IMR-90 (cell line): ENCODE measurements around the gene ARL2. TPM values are rescaled to one million over a fixed set of nuclear protein-coding genes. Genes with fewer than 3 reads are reported as not detected.

Experiments
- ATAC-seq: fragments of 200-7000 bp; cut with Tn5 transposase; 2 replicates; pipeline ENCODE4 v1.9.1; 2020; ENCODE audit warnings: low read depth, mild to moderate bottlenecking, moderate library complexity
- BruUV-seq: library from RNA; stranded (reverse); fragments of 400-500 nt; replicated peaks from 2 replicates; lab custom pipeline; 2021; lab: Mats Ljungman, UMichigan
- CTCF ChIA-PET: fragments of 300-600 bp; formaldehyde crosslinking; extraction: SDS; loops from one replicate; lab custom pipeline; 2021; ENCODE audit warnings: antibody characterized with exemption; lab: Yijun Ruan, JAX
- POLR2A ChIA-PET: fragments of 300-600 bp; sonication (Branson Sonifier 250); formaldehyde crosslinking; loops from one replicate; lab custom pipeline; 2022; ENCODE audit warnings: antibody characterized with exemption; ENCODE audit not compliant: unreplicated experiment; lab: Charles Lee
- DNase-seq: peaks from one replicate; pipeline ENCODE4 v3.0.0; 2013
- H2AFZ ChIP-seq: replicated peaks from 2 replicates; pipeline ENCODE3; 2013; ENCODE audit warnings: low read length, mild to moderate bottlenecking; ENCODE audit not compliant: poor library complexity
- H2AK5ac ChIP-seq: 2 replicates; pipeline ENCODE4 v1.6.1; 2013; ENCODE audit warnings: low read depth, low read length, inconsistent platforms
- H2AK9ac ChIP-seq: replicated peaks from 2 replicates; pipeline ENCODE3; 2013; ENCODE audit warnings: mild to moderate bottlenecking, low read depth, low read length, moderate library complexity; ENCODE audit not compliant: poor library complexity
- H2BK120ac ChIP-seq: 2 replicates; pipeline ENCODE4 v1.6.1; 2013; ENCODE audit warnings: low read depth, low read length, inconsistent platforms
- H2BK15ac ChIP-seq: 3 replicates; pipeline ENCODE4 v1.6.1; 2013; ENCODE audit warnings: low read depth, low read length, inconsistent platforms
- H2BK20ac ChIP-seq: 2 replicates; pipeline ENCODE4 v1.6.1; 2013; ENCODE audit warnings: low read depth, mild to moderate bottlenecking, inconsistent platforms, low read length, moderate library complexity
- H2BK5ac ChIP-seq: 2 replicates; pipeline ENCODE4 v1.6.1; 2013; ENCODE audit warnings: mild to moderate bottlenecking, low read depth, low read length, inconsistent platforms; ENCODE audit not compliant: poor library complexity, severe bottlenecking
- H3K14ac ChIP-seq: replicated peaks from 2 replicates; pipeline ENCODE4 v1.6.1; 2013; ENCODE audit warnings: low read depth, low read length, inconsistent platforms
- H3K18ac ChIP-seq: 2 replicates; pipeline ENCODE4 v1.6.1; 2013; ENCODE audit warnings: low read depth, low read length, control low read depth
- H3K23ac ChIP-seq: 2 replicates; pipeline ENCODE4 v1.6.1; 2013; ENCODE audit warnings: low read depth, low read length, inconsistent platforms
- H3K27ac ChIP-seq: 2 replicates; pipeline ENCODE4 v1.5.1; 2013; ENCODE audit warnings: mild to moderate bottlenecking, control low read depth, low read length; ENCODE audit not compliant: insufficient read depth
- H3K27me3 ChIP-seq: 2 replicates; pipeline ENCODE4 v1.6.1; 2013; ENCODE audit warnings: low read length; ENCODE audit not compliant: control insufficient read depth, insufficient read depth
- H3K36me3 ChIP-seq: 2 replicates; pipeline ENCODE4 v1.6.1; 2013; ENCODE audit warnings: low read length, mixed read lengths; ENCODE audit not compliant: control insufficient read depth, insufficient read depth
- H3K4ac ChIP-seq: 2 replicates; pipeline ENCODE4 v1.6.1; 2013; ENCODE audit warnings: low read depth, low read length, inconsistent platforms
- H3K4me1 ChIP-seq: 2 replicates; pipeline ENCODE4 v1.6.1; 2013; ENCODE audit warnings: low read length, mixed read lengths; ENCODE audit not compliant: control insufficient read depth, insufficient read depth
- H3K4me2 ChIP-seq: 2 replicates; pipeline ENCODE4 v1.6.1; 2013; ENCODE audit warnings: low read depth, mild to moderate bottlenecking, control low read depth, low read length, moderate library complexity
- H3K4me3 ChIP-seq: 2 replicates; pipeline ENCODE4 v1.5.1; 2013; ENCODE audit warnings: low read depth, mild to moderate bottlenecking, control low read depth, low read length, moderate library complexity; ENCODE audit not compliant: insufficient read depth
- H3K56ac ChIP-seq: 2 replicates; pipeline ENCODE4 v1.6.1; 2013; ENCODE audit warnings: low read length, inconsistent platforms; ENCODE audit not compliant: insufficient read depth; ENCODE audit errors: extremely low read depth
- H3K79me1 ChIP-seq, 2 experiments: 2 replicates each; pipeline ENCODE4 v1.6.1; 2013; ENCODE audit warnings: low read length in 2 of 2, inconsistent platforms in 1 of 2, low read depth in 1 of 2
- H3K9ac ChIP-seq: 2 replicates; pipeline ENCODE4 v1.6.1; 2013; ENCODE audit warnings: low read depth, low read length, control low read depth
- H3K9me1 ChIP-seq: 2 replicates; pipeline ENCODE4 v1.6.1; 2013; ENCODE audit warnings: low read length, inconsistent platforms; ENCODE audit not compliant: insufficient read depth
- H3K9me3 ChIP-seq: 2 replicates; pipeline ENCODE4 v1.6.1; 2013; ENCODE audit warnings: low read length; ENCODE audit not compliant: control insufficient read depth, insufficient read depth
- H4K20me1 ChIP-seq: 2 replicates; pipeline ENCODE4 v1.6.1; 2013; ENCODE audit warnings: low read length, inconsistent platforms; ENCODE audit not compliant: insufficient read depth
- H4K5ac ChIP-seq: 2 replicates; pipeline ENCODE4 v1.6.1; 2013; ENCODE audit warnings: mild to moderate bottlenecking, low read depth, low read length, control low read depth
- H4K8ac ChIP-seq, 2 experiments: 2 replicates each; pipeline ENCODE4 v1.6.1; 2013; ENCODE audit warnings: low read depth in 2 of 2, low read length in 2 of 2, control low read depth in 1 of 2, inconsistent platforms in 1 of 2
- H4K91ac ChIP-seq: 2 replicates; pipeline ENCODE4 v1.6.1; 2013; ENCODE audit warnings: low read depth, low read length, inconsistent platforms; ENCODE audit not compliant: insufficient read depth
- CEBPB ChIP-seq: IDR thresholded peaks from 2 replicates; pipeline ENCODE4 v1.6.1; 2012; ENCODE audit warnings: low read depth, low read length, improper control_type of control experiment
- CHD1 ChIP-seq: IDR thresholded peaks from 2 replicates; pipeline ENCODE4 v1.6.1; 2012; ENCODE audit warnings: low read depth, low read length, improper control_type of control experiment
- CTCF ChIP-seq: conservative IDR thresholded peaks from 2 replicates; pipeline ENCODE4 v1.5.1; 2012; ENCODE audit warnings: mild to moderate bottlenecking, low read depth, low read length, improper control_type of control experiment
- FOS ChIP-seq: fragments of 150-350 bp; IDR thresholded peaks from 2 replicates; pipeline ENCODE4 v1.6.1; 2016; ENCODE audit warnings: low read depth, low read length
- MAZ ChIP-seq: IDR thresholded peaks from 2 replicates; pipeline ENCODE4 v1.6.1; 2012; ENCODE audit warnings: low read depth, mild to moderate bottlenecking, low read length, improper control_type of control experiment, moderate library complexity, borderline replicate concordance
- MXI1 ChIP-seq: IDR thresholded peaks from 2 replicates; pipeline ENCODE4 v1.6.1; 2012; ENCODE audit warnings: low read depth, mild to moderate bottlenecking, low read length, moderate library complexity, borderline replicate concordance
- NFE2L2 ChIP-seq: fragments of 150-350 bp; IDR thresholded peaks from 2 replicates; pipeline ENCODE4 v1.6.1; 2016; ENCODE audit warnings: low read depth, mild to moderate bottlenecking, low read length
- POLR2A ChIP-seq: IDR thresholded peaks from 2 replicates; pipeline ENCODE4 v1.6.1; 2012; ENCODE audit warnings: mild to moderate bottlenecking, low read depth, low read length
- RAD21 ChIP-seq: IDR thresholded peaks from 2 replicates; pipeline ENCODE4 v1.6.1; 2012; ENCODE audit warnings: low read length, improper control_type of control experiment
- RCOR1 ChIP-seq: IDR thresholded peaks from 2 replicates; pipeline ENCODE4 v1.6.1; 2012; ENCODE audit warnings: mild to moderate bottlenecking, low read length, improper control_type of control experiment; ENCODE audit not compliant: insufficient replicate concordance
- RFX5 ChIP-seq: IDR thresholded peaks from 2 replicates; pipeline ENCODE4 v1.8.0; 2012; ENCODE audit warnings: low read depth, mild to moderate bottlenecking, low read length, moderate library complexity
- SMC3 ChIP-seq: fragments of 150-350 bp; IDR thresholded peaks from 2 replicates; pipeline ENCODE4 v1.6.1; 2016; ENCODE audit warnings: low read depth, mild to moderate bottlenecking, antibody characterized with exemption, low read length, moderate library complexity
- WGBS, 2 experiments: methylation state at CpG; one replicate each; pipeline versions ENCODE4 v1.1.5 to v1.1.7; 2013; ENCODE audit warnings: missing lambda C conversion rate in 2 of 2; ENCODE audit not compliant: insufficient read length in 1 of 2; ENCODE audit errors: extremely low coverage in 2 of 2; 5-methylcytosine and 5-hydroxymethylcytosine counted together
- dilution Hi-C: fragments of 300-500 bp; cut with HindIII; formaldehyde crosslinking; loops from one replicate; pipeline ENCODE4 v1.14.3; 2018; ENCODE audit warnings: low sequenced_read_pairs; ENCODE audit not compliant: unreplicated experiment
- in situ Hi-C: fragments of 300-500 bp; cut with MboI; formaldehyde crosslinking; loops from 3 replicates; pipeline ENCODE4 v1.14.3; 2019; ENCODE audit warnings: low sequenced_read_pairs, inconsistent platforms, mixed read lengths
- intact Hi-C: fragments of 100-400 bp; cut with micrococcal nuclease; formaldehyde crosslinking; loops from 2 replicates; pipeline ENCODE4 v1.10.0; 2022
- polyA plus RNA-seq, 3 experiments: library from polyadenylated mRNA; depleted of rRNA; stranded (reverse); fragments of >200 nt; gene quantifications; 2 replicates each; pipeline ENCODE4 v1.2.3, GENCODE V29; 2012; ENCODE audit warnings: low replicate concordance in 1 of 3
- total RNA-seq: library from RNA; depleted of rRNA; stranded (reverse); fragments of >200 nt; gene quantifications from 2 replicates; pipeline ENCODE4 v1.2.3, GENCODE V29; 2012
- TF ChIP-seq, protein P1 (sequence below): fragments of 150-350 bp; IDR thresholded peaks from 2 replicates; pipeline ENCODE4 v1.6.1; 2017; ENCODE audit warnings: mild to moderate bottlenecking, antibody characterized with exemption, low read length, low read depth

Gene ARL2
- total and polyA plus RNA-seq, 2 of the 4 experiments (the other 2 are of a cell fraction): 48.9 to 152 TPM

GRCh38 chr11:65059523-65059922 is 45.6 kb downstream of the ARL2 start:
- intact Hi-C loops (no loop called here), in situ Hi-C loops (no loop called here), dilution Hi-C loops (no loop called here)
- ChIA-PET POLR2A (no interaction called here), CTCF (no interaction called here)
- H3K79me1 ChIP-seq: no peaks in the 10 kb centered on the region
- no peak overlapping the region for H3K18ac ChIP-seq
- H3K4me1 ChIP-seq: no peaks in the 10 kb centered on the region
- no peak overlapping the region for H3K56ac ChIP-seq
- H3K36me3 ChIP-seq: no peaks in the 10 kb centered on the region
- H4K20me1 ChIP-seq: no peaks in the 10 kb centered on the region
- H3K23ac ChIP-seq: peak overlapping the region; percentile 42; the same call in 1 of the 2 replicates
- H3K9ac ChIP-seq: no peak overlapping the region
- H2BK15ac ChIP-seq: no peak overlapping the region
- peaks cover 21% of the 10 kb centered on the region; the same call in 1 of the 2 replicates for H3K27me3 ChIP-seq
- H2AK9ac ChIP-seq: no peak overlapping the region
- H3K4me2 ChIP-seq: no peak overlapping the region
- H3K9me1 ChIP-seq: peaks cover 5% of the 10 kb centered on the region; the same call in 1 of the 2 replicates
- H4K8ac ChIP-seq: no peak overlapping the region
- TF ChIP-seq RCOR1 (no peak), NFE2L2 (no peak), POLR2A (no peak), MXI1 (no peak), RFX5 (no peak), SMC3 (no peak), MAZ (no peak), FOS (no peak), CEBPB (no peak), CHD1 (no peak), RAD21 (no peak), CTCF (no peak)
- TF ChIP-seq, protein P1, sequence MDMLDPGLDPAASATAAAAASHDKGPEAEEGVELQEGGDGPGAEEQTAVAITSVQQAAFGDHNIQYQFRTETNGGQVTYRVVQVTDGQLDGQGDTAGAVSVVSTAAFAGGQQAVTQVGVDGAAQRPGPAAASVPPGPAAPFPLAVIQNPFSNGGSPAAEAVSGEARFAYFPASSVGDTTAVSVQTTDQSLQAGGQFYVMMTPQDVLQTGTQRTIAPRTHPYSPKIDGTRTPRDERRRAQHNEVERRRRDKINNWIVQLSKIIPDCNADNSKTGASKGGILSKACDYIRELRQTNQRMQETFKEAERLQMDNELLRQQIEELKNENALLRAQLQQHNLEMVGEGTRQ: no peak
- no CpG with 5 or more reads among the region's 3 CpGs for WGBS, 2 experiments
- no peak overlapping the region for H3K4me3 ChIP-seq
- H2BK120ac ChIP-seq: no peak overlapping the region
- ATAC-seq (no peak), DNase-seq (no peak)
- H2BK20ac ChIP-seq: no peak overlapping the region
- no TSS peak for BruUV-seq
- H3K9me3 ChIP-seq: no peaks in the 10 kb centered on the region
- H3K14ac ChIP-seq: no peak overlapping the region
- H3K4ac ChIP-seq: no peak overlapping the region
- H3K27ac ChIP-seq: no peak overlapping the region
- H4K5ac ChIP-seq: no peak overlapping the region
- no peak overlapping the region for H2BK5ac ChIP-seq
- no peak overlapping the region for H2AFZ ChIP-seq
- no peak overlapping the region for H4K91ac ChIP-seq
- no peak overlapping the region for H2AK5ac ChIP-seq
